Esophagus (tissue), 2 donors: ENCODE results near the gene PTDSS2. TPM values are rescaled to one million over a fixed set of nuclear protein-coding genes. Genes with fewer than 3 reads are reported as not detected.
A peak's percentile ranks its signal among the peaks of the same experiment; 100 is the strongest.

Source experiments
- H3K27ac ChIP-seq, 2 donors: one replicate each; pipeline ENCODE4 v1.5.1; 2013; ENCODE audit warnings: low read depth in 2 of 2, mild to moderate bottlenecking in 2 of 2, inconsistent platforms in 1 of 2, low read length in 1 of 2, moderate library complexity in 1 of 2
- H3K27me3 ChIP-seq, 2 donors: one replicate each; pipeline ENCODE4 v1.6.1; 2013; ENCODE audit warnings: low read length in 2 of 2, control low read depth in 1 of 2, mild to moderate bottlenecking in 1 of 2; ENCODE audit not compliant: insufficient read depth in 2 of 2, control insufficient read depth in 1 of 2
- H3K36me3 ChIP-seq, 2 donors: one replicate each; pipeline ENCODE4 v1.6.1; 2013; ENCODE audit warnings: low read length in 1 of 2; ENCODE audit not compliant: control insufficient read depth in 2 of 2, insufficient read depth in 2 of 2
- H3K4me1 ChIP-seq, 2 donors: one replicate each; pipeline ENCODE4 v1.6.1; 2013; ENCODE audit warnings: low read length in 1 of 2; ENCODE audit not compliant: control insufficient read depth in 2 of 2, insufficient read depth in 2 of 2
- H3K4me3 ChIP-seq, 2 donors: one replicate each; pipeline ENCODE4 v1.5.1; 2013; ENCODE audit warnings: low read length in 2 of 2, mild to moderate bottlenecking in 2 of 2, low read depth in 1 of 2, moderate library complexity in 1 of 2
- H3K9me3 ChIP-seq, 2 donors: one replicate each; pipeline ENCODE4 v1.6.1; 2013; ENCODE audit warnings: mild to moderate bottlenecking in 2 of 2, low read depth in 1 of 2, low read length in 1 of 2, moderate library complexity in 1 of 2; ENCODE audit not compliant: control insufficient read depth in 2 of 2, insufficient read depth in 1 of 2
- WGBS, 2 donors: extraction: QIAGEN DNeasy Blood & Tissue Kit; methylation state at CpG; one replicate each; pipeline ENCODE4 v1.1.7; 2013; 5-methylcytosine and 5-hydroxymethylcytosine counted together
- polyA plus RNA-seq, 2 donors: library from polyadenylated mRNA; stranded (reverse); fragments of 200-250 nt; gene quantifications; one replicate each; pipeline ENCODE4 v1.2.3, GENCODE V29; 2013
- donor health status: healthy with polysubstance abuse.
- donor health status: Bipolar disorder and iron deficiency.

Gene PTDSS2
- polyA plus RNA-seq, 2 donors = 12.4 to 20.5 TPM

DNA sequence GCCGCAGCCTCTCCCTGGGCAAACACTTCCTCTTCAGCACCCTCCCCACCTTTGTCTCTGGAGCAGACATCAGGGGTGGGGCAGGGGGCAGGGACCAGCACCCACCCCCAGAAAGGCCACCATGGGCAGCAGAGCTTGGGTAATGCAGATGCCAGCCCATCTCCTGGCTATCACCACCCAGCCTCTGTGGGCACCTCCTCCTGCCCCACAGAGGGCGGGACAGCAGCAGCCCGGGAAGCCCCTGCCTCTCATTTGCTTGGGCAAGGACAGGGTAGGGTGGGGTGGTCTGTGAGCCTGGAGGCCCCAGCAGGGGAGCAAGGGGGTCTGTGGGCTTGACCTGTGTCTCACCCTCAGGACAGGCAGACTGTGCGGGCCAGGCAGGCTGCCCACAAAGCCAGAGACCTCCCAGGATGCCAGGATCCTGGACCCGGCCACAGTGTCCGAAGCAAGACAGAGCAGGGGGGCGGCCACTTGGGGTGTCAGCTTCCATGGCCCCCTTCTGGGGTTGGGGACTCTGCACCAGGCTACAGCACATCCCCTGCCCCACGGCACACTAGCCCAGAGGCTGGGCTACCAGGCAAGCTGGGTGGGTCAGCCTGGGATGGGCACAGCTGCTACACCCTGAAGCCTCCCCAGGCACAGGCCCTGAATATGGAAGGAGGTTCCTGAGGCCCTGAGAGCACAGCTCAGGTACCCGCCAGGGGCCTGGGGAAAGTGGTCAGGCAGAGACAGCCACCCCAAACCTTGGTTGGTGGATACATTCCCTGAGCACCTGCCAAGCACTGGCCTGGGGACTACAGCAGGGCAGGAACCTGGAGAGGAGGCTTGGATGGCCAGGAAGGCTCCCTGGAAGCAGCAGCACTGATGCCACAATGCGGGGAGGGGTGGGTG is 52.5 kb downstream of the PTDSS2 start:
- H3K4me3 ChIP-seq = no peak overlapping the region

DNA sequence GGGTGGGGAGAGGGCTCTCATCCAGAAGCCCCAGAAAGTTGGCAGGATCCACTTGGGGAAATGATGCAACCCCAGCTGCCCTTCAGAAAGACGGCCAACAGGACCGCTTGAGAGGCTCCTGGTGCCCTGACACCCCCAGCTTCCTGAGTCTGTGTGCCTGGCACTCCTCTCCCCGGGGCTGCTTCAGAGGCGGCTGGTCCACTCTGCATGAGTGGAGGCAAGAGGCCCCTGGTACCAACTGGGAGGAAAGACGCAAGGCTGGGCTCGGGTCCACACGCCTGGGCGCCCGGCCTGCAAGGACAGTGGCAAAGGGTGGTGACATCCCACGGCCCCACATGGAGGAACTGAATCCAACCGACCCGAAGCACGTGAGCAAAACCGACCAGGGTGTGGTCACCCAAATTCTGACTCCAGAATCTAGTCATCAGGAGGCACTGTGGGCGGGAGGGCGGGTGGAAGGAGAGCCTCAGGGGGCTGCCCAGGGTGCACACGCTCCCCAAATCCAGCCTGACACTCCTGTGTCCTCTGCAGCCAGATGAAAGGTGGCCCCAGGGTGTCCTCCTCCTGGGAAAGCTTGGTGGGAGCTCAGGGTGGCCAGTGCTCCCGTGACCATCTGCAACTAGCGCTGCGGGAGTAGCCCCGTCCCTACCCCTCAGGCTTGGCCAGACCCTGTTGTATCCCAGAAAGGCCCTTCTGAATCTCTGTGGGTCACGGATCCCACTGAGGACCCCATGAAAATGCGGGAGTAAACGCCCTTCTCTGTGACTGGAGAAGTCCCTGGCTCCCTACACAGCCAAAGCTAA is 53.3 kb downstream of the PTDSS2 start:
- WGBS, 2 donors = 50 to 62% methylated on average over 24 of the region's 24 CpGs
- Histone ChIP-seq H3K4me3 (peak overlapping the region; percentile 36 to 49), H3K4me1 (peaks cover 6 to 24% of the 10 kb centered on the region in 2 donors), H3K27ac (peak overlapping the region; percentile 99 to 100), H3K36me3 (peaks cover 11 to 35% of the 10 kb centered on the region in 2 donors), H3K27me3 (no peaks in the 10 kb centered on the region), H3K9me3 (no peaks in the 10 kb centered on the region)

More for the DNA sequence above, 52.5 kb downstream of the PTDSS2 start:
- Histone ChIP-seq H3K36me3 (peaks cover 15 to 43% of the 10 kb centered on the region in 2 donors), H3K27me3 (no peaks in the 10 kb centered on the region), H3K4me1 (peaks cover 6 to 20% of the 10 kb centered on the region in 2 donors), H3K27ac (peak overlapping the region in 1 of 2 donors; percentile 67), H3K9me3 (no peaks in the 10 kb centered on the region)
- 76 to 82% methylated on average over 10 of the region's 10 CpGs for WGBS, 2 donors

GRCh38 chr11:504053-504993 is 54.2 kb downstream of the PTDSS2 start:
- 10 to 17% methylated on average over 62 to 72 of the region's 72 CpGs for WGBS, 2 donors
- no peaks in the 10 kb centered on the region for H3K27me3 ChIP-seq
- peaks cover 11 to 26% of the 10 kb centered on the region in 2 donors for H3K36me3 ChIP-seq
- peak overlapping the region; percentile 99 to 100 for H3K27ac ChIP-seq
- H3K4me3 ChIP-seq = peak overlapping the region; percentile 36 to 49
- peaks cover 6 to 24% of the 10 kb centered on the region in 2 donors for H3K4me1 ChIP-seq
- no peaks in the 10 kb centered on the region for H3K9me3 ChIP-seq

GRCh38 chr11:504994-505344 is 54.9 kb downstream of the PTDSS2 start:
- WGBS, 2 donors = 45 to 65% methylated on average over 7 of the region's 7 CpGs
- Histone ChIP-seq H3K36me3 (peaks cover 6 to 22% of the 10 kb centered on the region in 2 donors), H3K27me3 (no peaks in the 10 kb centered on the region), H3K27ac (peak overlapping the region; percentile 99 to 100), H3K4me3 (peak overlapping the region in 1 of 2 donors; percentile 49), H3K4me1 (peaks cover 6 to 24% of the 10 kb centered on the region in 2 donors), H3K9me3 (no peaks in the 10 kb centered on the region)

DNA sequence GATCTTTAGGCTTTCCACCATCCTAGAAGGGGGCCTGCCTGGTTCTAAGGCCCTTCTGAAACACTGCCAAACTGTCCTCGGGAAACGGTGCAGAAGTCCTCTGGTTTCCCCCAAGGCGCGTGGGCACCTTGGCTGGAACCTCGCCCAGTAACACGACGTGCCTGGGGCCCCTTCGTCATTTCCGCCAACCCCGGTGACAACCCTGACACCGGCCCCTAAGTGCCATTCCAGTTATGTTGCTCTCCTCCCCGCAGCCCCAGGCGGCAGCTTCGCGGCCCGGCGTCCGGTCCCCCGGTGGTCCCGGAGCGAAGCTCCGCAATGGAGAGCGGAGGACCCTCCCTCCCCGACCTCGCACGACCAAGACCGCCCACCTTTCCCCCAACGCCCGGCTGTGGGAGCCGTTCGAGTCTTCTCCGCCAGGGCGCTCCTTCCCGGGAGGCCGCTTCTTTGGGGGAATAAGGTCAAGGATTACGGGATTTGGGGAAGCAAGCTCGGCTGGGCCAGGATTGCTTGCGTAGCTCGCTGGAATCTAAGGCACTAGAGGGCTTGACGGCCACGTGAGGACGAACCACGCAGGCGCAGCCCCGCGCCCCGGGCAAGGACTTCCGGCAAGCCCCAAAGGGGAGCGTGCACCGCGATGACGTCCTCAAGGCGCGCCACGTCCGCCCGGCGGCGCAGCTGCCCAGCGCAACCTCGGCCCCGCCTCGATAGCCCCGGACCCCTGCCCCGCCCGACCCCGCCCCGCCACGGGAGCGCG is 56.3 kb downstream of the PTDSS2 start:
- peak overlapping the region; percentile 99 to 100 for H3K27ac ChIP-seq
- H3K4me3 ChIP-seq = peak overlapping the region; percentile 70 to 85
- H3K4me1 ChIP-seq = peaks cover 6 to 22% of the 10 kb centered on the region in 2 donors
- no peaks in the 10 kb centered on the region for H3K9me3 ChIP-seq
- H3K36me3 ChIP-seq = peaks cover 0 to 9% of the 10 kb centered on the region in 2 donors
- H3K27me3 ChIP-seq = no peaks in the 10 kb centered on the region
- 0% methylated on average over 63 to 71 of the region's 71 CpGs for WGBS, 2 donors

- Histone ChIP-seq H3K4me3 (peak within 1 kb of the TSS; percentile 70 to 85), H3K27ac (peak within 1 kb of the TSS; percentile 99 to 100), H3K9me3 (no peaks in the 10 kb centered on the region), H3K36me3 (peaks cover 0 to 3% of the 10 kb centered on the region in 2 donors), H3K27me3 (no peaks in the 10 kb centered on the region), H3K4me1 (peaks cover 6 to 19% of the 10 kb centered on the region in 2 donors)
- 1% methylated on average over 72 to 93 of the region's 93 CpGs for WGBS, 2 donors
These were observed 57.1 kb downstream of the PTDSS2 start, which contains the start of gene RNH1 for GRCh38 chr11:506995-507726. TSS of gene RNH1 (minus strand) at chr11:507242. CDS start at chr11:502162, 5,080 bp downstream.

DNA sequence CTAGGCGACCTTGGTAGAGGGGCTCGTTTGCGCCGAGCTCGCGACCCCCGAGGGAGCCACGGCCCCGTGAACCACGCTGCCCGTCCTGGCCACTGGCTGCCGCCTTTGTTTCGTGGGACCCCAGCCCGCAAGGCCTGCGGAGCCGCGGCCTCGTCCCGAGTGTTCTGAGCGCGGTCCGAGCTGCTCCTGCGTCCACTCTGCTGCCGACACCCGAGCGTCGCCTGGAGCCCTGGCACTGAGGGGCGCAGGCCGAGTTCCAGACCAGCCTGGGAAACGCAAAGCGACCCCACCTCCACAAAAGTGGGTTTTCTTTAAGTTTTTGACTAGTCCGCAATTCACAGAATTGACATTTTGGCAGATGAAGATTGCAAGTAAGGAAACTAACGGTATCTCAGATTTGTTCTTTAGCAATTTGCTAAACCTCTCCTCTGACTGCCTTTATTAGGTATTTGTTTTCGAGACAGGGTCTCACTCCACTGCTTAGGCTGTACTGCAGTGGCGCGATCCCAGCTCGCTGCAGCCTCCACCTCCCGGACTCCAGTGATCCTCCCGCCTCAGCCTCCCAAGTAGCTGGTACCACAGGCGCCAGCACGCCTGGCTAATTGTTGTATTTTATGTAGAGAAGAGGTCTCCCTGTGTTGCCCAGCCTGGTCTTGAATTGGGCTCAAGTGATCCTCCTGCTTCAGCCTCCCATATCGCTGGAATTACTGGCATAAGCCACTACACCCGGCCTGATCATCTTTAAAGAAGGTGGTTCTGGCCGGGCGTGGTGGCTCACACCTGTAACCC is 57.8 kb downstream of the PTDSS2 start:
- no peaks in the 10 kb centered on the region for H3K9me3 ChIP-seq
- H3K27me3 ChIP-seq = no peaks in the 10 kb centered on the region
- H3K36me3 ChIP-seq = peaks cover 0 to 3% of the 10 kb centered on the region in 2 donors
- peak overlapping the region; percentile 55 to 59 for H3K4me3 ChIP-seq
- WGBS, 2 donors = 38 to 44% methylated on average over 45 of the region's 45 CpGs
- H3K4me1 ChIP-seq = peaks cover under 1 to 15% of the 10 kb centered on the region in 2 donors
- peak overlapping the region; percentile 91 to 99 for H3K27ac ChIP-seq
